ENCODE results near the gene KCTD20.
"Not testable (repeated sequence)": the region's sequence is repeated elsewhere in the genome, so short reads cannot be mapped to it uniquely, and the experiment has no call there.

DNA sequence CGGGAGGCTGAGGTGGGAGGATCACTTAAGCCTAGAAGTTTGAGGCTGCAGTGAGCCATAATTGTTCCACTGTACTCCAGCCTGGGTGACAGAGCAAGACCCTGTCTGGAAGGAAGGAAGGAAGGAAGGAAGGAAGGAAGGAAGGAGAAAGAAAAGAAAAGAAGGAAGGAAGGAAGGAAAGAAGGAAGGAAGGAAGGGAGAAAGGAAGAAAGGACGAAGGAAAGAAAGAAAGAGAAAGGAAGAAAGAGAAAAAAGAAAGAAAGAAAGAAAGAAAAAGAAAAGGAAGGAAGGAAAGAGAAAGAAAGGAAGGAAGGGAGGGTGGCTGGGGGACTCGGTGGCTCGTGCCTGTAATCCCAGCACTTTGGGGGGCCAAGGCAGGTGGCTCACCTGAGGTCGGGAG, 33.1 kb upstream of the KCTD20 start:
- TF ChIP-seq, protein P1, sequence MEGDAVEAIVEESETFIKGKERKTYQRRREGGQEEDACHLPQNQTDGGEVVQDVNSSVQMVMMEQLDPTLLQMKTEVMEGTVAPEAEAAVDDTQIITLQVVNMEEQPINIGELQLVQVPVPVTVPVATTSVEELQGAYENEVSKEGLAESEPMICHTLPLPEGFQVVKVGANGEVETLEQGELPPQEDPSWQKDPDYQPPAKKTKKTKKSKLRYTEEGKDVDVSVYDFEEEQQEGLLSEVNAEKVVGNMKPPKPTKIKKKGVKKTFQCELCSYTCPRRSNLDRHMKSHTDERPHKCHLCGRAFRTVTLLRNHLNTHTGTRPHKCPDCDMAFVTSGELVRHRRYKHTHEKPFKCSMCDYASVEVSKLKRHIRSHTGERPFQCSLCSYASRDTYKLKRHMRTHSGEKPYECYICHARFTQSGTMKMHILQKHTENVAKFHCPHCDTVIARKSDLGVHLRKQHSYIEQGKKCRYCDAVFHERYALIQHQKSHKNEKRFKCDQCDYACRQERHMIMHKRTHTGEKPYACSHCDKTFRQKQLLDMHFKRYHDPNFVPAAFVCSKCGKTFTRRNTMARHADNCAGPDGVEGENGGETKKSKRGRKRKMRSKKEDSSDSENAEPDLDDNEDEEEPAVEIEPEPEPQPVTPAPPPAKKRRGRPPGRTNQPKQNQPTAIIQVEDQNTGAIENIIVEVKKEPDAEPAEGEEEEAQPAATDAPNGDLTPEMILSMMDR (conservative IDR thresholded peaks at IDR 0.05; ENCODE audit: low read length), result not testable (repeated sequence)
- TF ChIP-seq EZH2phosphoT487 (IDR thresholded peaks at IDR 0.05; ENCODE audit: borderline replicate concordance), result not testable (repeated sequence)
